B cell (primary cell): Measurements from ENCODE around the gene NDUFS4.

Experiments used
- EZH2 ChIP-seq: IDR thresholded peaks from 2 replicates; pipeline ENCODE4 v1.6.1; 2012; ENCODE audit warnings: borderline replicate concordance, low read depth, mild to moderate bottlenecking, moderate library complexity, low read length; ENCODE audit not compliant: insufficient read depth, poor library complexity, severe bottlenecking
- TF ChIP-seq, protein P1 (sequence below): fragments of 200-600 bp; IDR thresholded peaks from one replicate; pipeline ENCODE4 v1.8.0; 2022; ENCODE audit warnings: antibody characterized with exemption, mild to moderate bottlenecking

- TF ChIP-seq, protein P1, sequence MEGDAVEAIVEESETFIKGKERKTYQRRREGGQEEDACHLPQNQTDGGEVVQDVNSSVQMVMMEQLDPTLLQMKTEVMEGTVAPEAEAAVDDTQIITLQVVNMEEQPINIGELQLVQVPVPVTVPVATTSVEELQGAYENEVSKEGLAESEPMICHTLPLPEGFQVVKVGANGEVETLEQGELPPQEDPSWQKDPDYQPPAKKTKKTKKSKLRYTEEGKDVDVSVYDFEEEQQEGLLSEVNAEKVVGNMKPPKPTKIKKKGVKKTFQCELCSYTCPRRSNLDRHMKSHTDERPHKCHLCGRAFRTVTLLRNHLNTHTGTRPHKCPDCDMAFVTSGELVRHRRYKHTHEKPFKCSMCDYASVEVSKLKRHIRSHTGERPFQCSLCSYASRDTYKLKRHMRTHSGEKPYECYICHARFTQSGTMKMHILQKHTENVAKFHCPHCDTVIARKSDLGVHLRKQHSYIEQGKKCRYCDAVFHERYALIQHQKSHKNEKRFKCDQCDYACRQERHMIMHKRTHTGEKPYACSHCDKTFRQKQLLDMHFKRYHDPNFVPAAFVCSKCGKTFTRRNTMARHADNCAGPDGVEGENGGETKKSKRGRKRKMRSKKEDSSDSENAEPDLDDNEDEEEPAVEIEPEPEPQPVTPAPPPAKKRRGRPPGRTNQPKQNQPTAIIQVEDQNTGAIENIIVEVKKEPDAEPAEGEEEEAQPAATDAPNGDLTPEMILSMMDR = no peak
- no peak for TF ChIP-seq EZH2
Observed at GRCh38 chr5:53557386-53557785, 3.1 kb upstream of the NDUFS4 start.
